Neuron (in vitro differentiated cells): ENCODE data around the gene GRAMD1B.
A peak's percentile ranks its signal among the peaks of the same experiment; 100 is the strongest.

Source experiments
- H2AFZ ChIP-seq: one replicate; pipeline ENCODE4 v1.6.1; 2013; ENCODE audit warnings: low read depth, mild to moderate bottlenecking, inconsistent platforms, low read length, moderate library complexity
- H3K27me3 ChIP-seq: one replicate; pipeline ENCODE4 v1.6.1; 2013; ENCODE audit warnings: low read length; ENCODE audit not compliant: insufficient read depth
- H3K36me3 ChIP-seq: one replicate; pipeline ENCODE4 v1.6.1; 2013; ENCODE audit warnings: low read length; ENCODE audit not compliant: insufficient read depth
- H3K4me1 ChIP-seq: one replicate; pipeline ENCODE4 v1.6.1; 2013; ENCODE audit warnings: low read length; ENCODE audit not compliant: insufficient read depth
- H3K4me3 ChIP-seq: 2 replicates; pipeline ENCODE4 v1.5.1; 2013; ENCODE audit warnings: mild to moderate bottlenecking, low read length, moderate library complexity
- H3K9me3 ChIP-seq: one replicate; pipeline ENCODE4 v1.6.1; 2013; ENCODE audit warnings: low read length

Gene GRAMD1B

DNA sequence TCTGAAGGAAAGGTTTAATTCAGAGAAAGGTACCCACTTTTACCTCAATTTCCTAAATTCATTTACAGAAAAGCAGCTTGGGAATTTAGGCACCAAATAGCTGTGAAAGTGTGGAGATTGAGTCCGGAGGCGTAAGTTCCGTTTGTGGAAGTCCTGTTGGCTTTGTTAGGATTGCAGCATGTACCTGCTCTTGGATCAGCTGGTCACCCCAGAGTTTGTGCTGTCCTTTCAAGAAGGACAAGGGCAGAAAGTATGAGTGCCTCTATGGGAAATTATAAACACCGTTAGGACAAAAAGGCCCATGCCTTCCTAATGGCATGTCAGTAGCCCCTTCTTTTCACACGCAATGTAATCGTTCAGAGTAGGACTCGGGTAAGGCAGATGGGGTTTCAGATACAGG is 126.6 kb downstream of the GRAMD1B start:
- no peak overlapping the region for H2AFZ ChIP-seq
- peaks cover 10% of the 10 kb centered on the region for H3K4me1 ChIP-seq
- H3K27me3 ChIP-seq, result no peaks in the 10 kb centered on the region
- no peak overlapping the region for H3K4me3 ChIP-seq
- H3K36me3 ChIP-seq, result no peaks in the 10 kb centered on the region
- no peaks in the 10 kb centered on the region for H3K9me3 ChIP-seq

DNA sequence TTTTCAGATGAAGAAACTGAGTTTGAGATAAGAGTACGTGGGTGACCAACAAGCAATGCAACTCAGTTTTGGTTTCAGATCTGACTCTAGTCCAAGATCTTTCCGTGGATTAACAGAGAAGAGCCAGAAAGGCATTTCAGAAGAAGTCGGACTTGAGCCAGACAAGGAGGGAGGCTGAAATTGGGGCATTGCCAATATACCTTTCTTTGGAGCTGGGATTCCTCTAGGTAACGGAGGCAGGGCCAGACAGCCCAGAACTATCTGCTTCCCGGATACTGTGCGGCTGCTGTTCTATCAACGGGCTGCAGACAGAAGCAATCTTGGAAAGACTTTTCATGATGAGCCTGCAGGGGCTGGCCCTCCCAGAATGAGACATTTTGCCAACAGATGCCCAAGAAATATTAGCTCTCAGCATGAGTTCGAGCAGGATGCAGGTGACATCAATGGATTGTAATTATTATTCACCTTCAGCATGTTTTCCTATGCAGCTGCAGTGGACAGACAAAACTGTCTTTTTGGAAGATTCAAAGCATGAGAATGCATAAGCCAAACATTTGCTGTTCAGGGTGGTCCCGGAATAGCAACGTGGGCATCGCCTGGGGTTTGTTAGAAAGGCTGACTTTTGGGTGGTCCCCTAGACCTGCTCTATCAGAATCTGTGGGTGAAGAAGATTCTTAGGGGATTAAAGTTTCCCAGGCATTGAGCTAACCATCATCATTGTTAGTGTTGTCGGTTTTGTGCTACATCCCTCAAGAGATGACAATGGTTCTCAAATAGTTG is 128.7 kb downstream of the GRAMD1B start:
- H3K27me3 ChIP-seq, result no peaks in the 10 kb centered on the region
- no peaks in the 10 kb centered on the region for H3K36me3 ChIP-seq
- H3K4me1 ChIP-seq, result peaks cover 10% of the 10 kb centered on the region
- no peak overlapping the region for H2AFZ ChIP-seq
- H3K9me3 ChIP-seq, result no peaks in the 10 kb centered on the region
- no peak overlapping the region for H3K4me3 ChIP-seq

- H3K9me3 ChIP-seq, result no peaks in the 10 kb centered on the region
- peak overlapping the region; percentile 31 for H2AFZ ChIP-seq
- peak overlapping the region; percentile 43 for H3K4me3 ChIP-seq
These were observed 129.5 kb downstream of the GRAMD1B start for GRCh38 chr11:123559523-123559955.

GRCh38 chr11:123560006-123560405 is 129.9 kb downstream of the GRAMD1B start:
- H3K36me3 ChIP-seq, result no peaks in the 10 kb centered on the region
- H3K27me3 ChIP-seq, result no peaks in the 10 kb centered on the region
- H3K4me1 ChIP-seq, result peaks cover 10% of the 10 kb centered on the region
- peak overlapping the region; percentile 31 for H2AFZ ChIP-seq
- H3K9me3 ChIP-seq, result no peaks in the 10 kb centered on the region
- H3K4me3 ChIP-seq, result peak overlapping the region; percentile 43

More at GRCh38 chr11:123559523-123559955, 129.5 kb downstream of the GRAMD1B start:
- H3K27me3 ChIP-seq, result no peaks in the 10 kb centered on the region
- H3K36me3 ChIP-seq, result no peaks in the 10 kb centered on the region
- H3K4me1 ChIP-seq, result peaks cover 10% of the 10 kb centered on the region

GRCh38 chr11:123561431-123561800 is 131.3 kb downstream of the GRAMD1B start:
- no peaks in the 10 kb centered on the region for H3K36me3 ChIP-seq
- H3K9me3 ChIP-seq, result no peaks in the 10 kb centered on the region
- peaks cover 10% of the 10 kb centered on the region for H3K4me1 ChIP-seq
- no peak overlapping the region for H3K4me3 ChIP-seq
- no peaks in the 10 kb centered on the region for H3K27me3 ChIP-seq
- no peak overlapping the region for H2AFZ ChIP-seq

- Histone ChIP-seq H3K27me3 (no peaks in the 10 kb centered on the region), H2AFZ (no peak overlapping the region), H3K9me3 (no peaks in the 10 kb centered on the region), H3K4me3 (no peak overlapping the region), H3K4me1 (peaks cover 10% of the 10 kb centered on the region), H3K36me3 (no peaks in the 10 kb centered on the region)
These were observed 132.1 kb downstream of the GRAMD1B start for GRCh38 chr11:123562158-123562557.

GRCh38 chr11:123562829-123563228 is 132.8 kb downstream of the GRAMD1B start:
- Histone ChIP-seq H3K36me3 (no peaks in the 10 kb centered on the region), H2AFZ (no peak overlapping the region), H3K4me3 (no peak overlapping the region), H3K27me3 (no peaks in the 10 kb centered on the region), H3K9me3 (no peaks in the 10 kb centered on the region), H3K4me1 (peaks cover 14% of the 10 kb centered on the region)

DNA sequence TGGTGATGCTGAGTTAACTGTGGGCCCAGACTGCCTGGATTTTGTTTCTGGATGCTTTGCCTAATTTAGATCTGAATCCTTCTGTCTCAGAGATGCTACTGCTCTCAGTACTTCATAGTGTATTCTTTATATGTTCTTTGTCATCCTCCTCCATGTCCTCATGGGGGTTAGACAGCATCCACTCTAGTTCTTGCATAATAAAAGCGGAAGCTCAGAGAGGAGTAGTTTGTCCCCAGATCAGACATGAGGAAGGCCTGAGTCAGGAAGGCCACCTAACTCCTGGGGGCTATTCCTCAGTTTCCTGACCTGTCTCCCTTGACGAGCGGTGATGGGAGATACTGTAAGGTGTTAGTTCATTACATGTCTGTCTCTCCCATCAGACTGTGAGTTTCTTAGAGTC is 134.2 kb downstream of the GRAMD1B start:
- no peaks in the 10 kb centered on the region for H3K9me3 ChIP-seq
- no peak overlapping the region for H3K4me3 ChIP-seq
- H3K36me3 ChIP-seq, result no peaks in the 10 kb centered on the region
- H3K27me3 ChIP-seq, result no peaks in the 10 kb centered on the region
- H2AFZ ChIP-seq, result no peak overlapping the region
- peaks cover 14% of the 10 kb centered on the region for H3K4me1 ChIP-seq

DNA sequence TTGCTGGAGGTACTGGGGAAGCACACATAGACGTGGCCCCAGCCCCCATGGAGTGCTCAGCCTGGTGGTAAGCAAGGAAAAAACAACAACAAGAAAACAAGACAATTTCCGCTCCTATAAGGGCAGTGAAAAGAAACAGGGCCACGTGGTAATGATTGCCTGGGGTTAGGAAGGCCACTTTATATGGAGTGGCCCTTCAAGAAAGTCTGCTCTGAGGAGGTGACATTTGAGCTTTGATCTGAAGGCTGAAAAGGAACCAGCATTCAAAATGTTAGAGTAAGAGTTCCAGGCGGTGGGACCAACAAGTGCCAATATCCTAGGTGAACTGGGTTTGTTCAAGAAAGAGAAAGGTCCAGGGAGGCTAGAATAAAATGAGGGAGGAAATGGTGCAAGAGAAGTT is 136.8 kb downstream of the GRAMD1B start:
- Histone ChIP-seq H3K36me3 (no peaks in the 10 kb centered on the region), H3K27me3 (no peaks in the 10 kb centered on the region), H3K9me3 (no peaks in the 10 kb centered on the region), H3K4me3 (no peak overlapping the region), H3K4me1 (peaks cover 4% of the 10 kb centered on the region), H2AFZ (no peak overlapping the region)

DNA sequence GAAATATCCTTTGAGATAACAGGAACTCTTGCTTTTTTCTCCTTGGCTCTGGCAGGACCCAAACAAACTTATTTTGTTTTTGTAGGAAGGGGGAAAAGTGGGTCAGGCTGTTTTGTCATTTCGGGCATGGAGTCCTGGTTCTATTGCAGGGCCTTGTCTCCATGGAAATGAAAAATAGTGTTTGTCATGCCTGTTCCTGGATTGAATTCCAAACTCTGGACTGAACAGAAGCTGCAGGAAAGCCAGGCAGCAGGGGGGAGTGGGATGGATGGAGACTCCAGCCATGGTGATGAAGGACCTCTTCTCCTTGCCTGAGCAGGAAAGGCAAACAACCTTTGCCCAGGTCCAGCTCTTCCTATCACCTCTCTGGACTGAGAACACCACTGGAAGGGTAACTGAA is 137.4 kb downstream of the GRAMD1B start:
- Histone ChIP-seq H2AFZ (no peak overlapping the region), H3K4me1 (peaks cover 4% of the 10 kb centered on the region), H3K4me3 (no peak overlapping the region), H3K36me3 (no peaks in the 10 kb centered on the region), H3K9me3 (no peaks in the 10 kb centered on the region), H3K27me3 (no peaks in the 10 kb centered on the region)

DNA sequence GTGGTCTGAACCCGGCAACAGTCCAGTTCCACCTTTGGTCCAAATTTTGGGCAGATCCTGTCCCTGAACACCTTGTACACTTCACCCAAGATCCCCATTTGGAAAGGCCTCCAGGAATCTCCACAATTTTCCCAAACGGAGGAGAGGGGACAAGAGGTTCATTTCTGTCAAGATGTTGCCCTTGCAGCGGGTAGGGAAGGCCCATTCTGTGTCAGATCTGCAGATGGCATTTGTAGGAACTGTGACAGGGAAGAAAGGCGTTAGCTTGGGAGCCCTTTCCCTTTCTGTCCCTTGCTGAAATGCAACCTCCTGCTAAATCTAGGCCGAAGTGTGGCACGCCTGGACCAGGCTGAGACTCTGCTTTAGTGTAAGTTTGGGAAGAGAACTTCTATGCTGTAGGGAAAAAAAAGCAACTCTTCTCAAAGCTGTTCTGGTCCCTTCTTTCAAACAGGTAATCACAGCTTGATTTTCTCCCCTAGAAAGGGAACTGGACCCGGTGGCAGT is 138.3 kb downstream of the GRAMD1B start:
- Histone ChIP-seq H3K4me1 (peaks cover 4% of the 10 kb centered on the region), H3K27me3 (no peaks in the 10 kb centered on the region), H2AFZ (no peak overlapping the region), H3K4me3 (no peak overlapping the region), H3K9me3 (no peaks in the 10 kb centered on the region), H3K36me3 (no peaks in the 10 kb centered on the region)

- Histone ChIP-seq H2AFZ (no peak overlapping the region), H3K36me3 (no peaks in the 10 kb centered on the region), H3K4me3 (no peak overlapping the region), H3K4me1 (peaks cover 4% of the 10 kb centered on the region), H3K9me3 (no peaks in the 10 kb centered on the region), H3K27me3 (no peaks in the 10 kb centered on the region)
These were observed 139.3 kb downstream of the GRAMD1B start for GRCh38 chr11:123569393-123569792.

GRCh38 chr11:123570939-123571580 is 141.0 kb downstream of the GRAMD1B start:
- Histone ChIP-seq H3K9me3 (no peaks in the 10 kb centered on the region), H3K4me1 (peaks cover 4% of the 10 kb centered on the region), H2AFZ (no peak overlapping the region), H3K36me3 (no peaks in the 10 kb centered on the region), H3K4me3 (no peak overlapping the region), H3K27me3 (no peaks in the 10 kb centered on the region)
